NCI-H748 treated with DMSO at 0.1 percent for 48 hours (cell line): ENCODE results near the gene RESP18.

Experiments used
- DNase-seq: peaks from one replicate; lab custom pipeline; 2025; lab: John Stamatoyannopoulos, UW

Gene RESP18

GRCh38 chr2:219332542-219332941 is at the start of gene RESP18:
Gene RESP18 (minus strand): TSS chr2:219332744.
- DNase-seq = no peak

- DNase-seq = no peak
Observed at GRCh38 chr2:219381448-219381847, 48.9 kb upstream of the RESP18 start.

- DNase-seq = no peak
Observed at GRCh38 chr2:219380926-219381325, 48.4 kb upstream of the RESP18 start.

GRCh38 chr2:219378163-219378851 is 45.8 kb upstream of the RESP18 start:
- no peak for DNase-seq

- no peak for DNase-seq
Observed at GRCh38 chr2:219369447-219369861, 36.9 kb upstream of the RESP18 start.

GRCh38 chr2:219368690-219369191 is 36.2 kb upstream of the RESP18 start:
- no peak for DNase-seq

- no peak for DNase-seq
Observed at GRCh38 chr2:219362524-219363164, 30.1 kb upstream of the RESP18 start.

- no peak for DNase-seq
Observed at GRCh38 chr2:219362072-219362471, 29.5 kb upstream of the RESP18 start.

GRCh38 chr2:219358170-219359075 is 25.9 kb upstream of the RESP18 start:
- no peak for DNase-seq

- no peak for DNase-seq
Observed at GRCh38 chr2:219356834-219357233, 24.3 kb upstream of the RESP18 start.

- DNase-seq = no peak
Observed at GRCh38 chr2:219354582-219354981, 22.0 kb upstream of the RESP18 start.

- DNase-seq = no peak
Observed at GRCh38 chr2:219353129-219353528, 20.6 kb upstream of the RESP18 start.

- DNase-seq = peak; percentile 65
Observed at GRCh38 chr2:219352448-219353023, 20.0 kb upstream of the RESP18 start.

- no peak for DNase-seq
Observed at GRCh38 chr2:219350710-219351221, 18.2 kb upstream of the RESP18 start.

GRCh38 chr2:219350215-219350614 is 17.7 kb upstream of the RESP18 start:
- DNase-seq = no peak

- DNase-seq = no peak
Observed at GRCh38 chr2:219344751-219345430, 12.3 kb upstream of the RESP18 start.

GRCh38 chr2:219335373-219335786 is 2.8 kb upstream of the RESP18 start:
- DNase-seq = no peak

- no peak for DNase-seq
Observed at GRCh38 chr2:219334076-219334475, 1.5 kb upstream of the RESP18 start.

GRCh38 chr2:219331560-219332213 is 857 bp downstream of the RESP18 start:
- DNase-seq = no peak

- no peak for DNase-seq
Observed at GRCh38 chr2:219327719-219328118, 4.8 kb downstream of the RESP18 start.
